Femur (tissue), 1 donor: ENCODE measurements around the gene RRAS2.

Source experiments
- DNase-seq: peaks from one replicate; pipeline ENCODE4 v3.0.0-alpha.2; 2017

RRAS2 gene

GRCh38 chr11:14335712-14336111 is 23.3 kb downstream of the RRAS2 start:
- no peak for DNase-seq

DNA sequence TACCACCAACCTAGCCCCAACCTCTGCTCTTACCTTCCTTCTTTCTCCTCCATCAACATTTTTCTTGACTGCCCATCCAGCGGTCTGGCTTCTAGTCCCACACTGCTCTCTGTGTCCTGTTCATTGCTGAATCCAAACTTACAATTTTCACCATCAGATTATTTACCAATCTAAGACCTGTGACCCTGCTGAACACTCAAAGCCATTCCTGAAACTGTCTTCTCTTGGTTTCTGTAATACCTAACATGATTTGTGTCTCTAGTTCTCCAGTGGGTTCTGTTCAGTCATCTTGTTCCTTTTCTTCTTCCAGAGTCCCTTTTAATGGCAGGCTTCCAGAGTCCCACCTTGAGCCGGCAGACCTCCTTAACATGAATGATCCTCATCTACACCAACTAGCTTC is 24.1 kb downstream of the RRAS2 start:
- no peak for DNase-seq

- no peak for DNase-seq
Measured at GRCh38 chr11:14334192-14334591, 24.8 kb downstream of the RRAS2 start.

DNA sequence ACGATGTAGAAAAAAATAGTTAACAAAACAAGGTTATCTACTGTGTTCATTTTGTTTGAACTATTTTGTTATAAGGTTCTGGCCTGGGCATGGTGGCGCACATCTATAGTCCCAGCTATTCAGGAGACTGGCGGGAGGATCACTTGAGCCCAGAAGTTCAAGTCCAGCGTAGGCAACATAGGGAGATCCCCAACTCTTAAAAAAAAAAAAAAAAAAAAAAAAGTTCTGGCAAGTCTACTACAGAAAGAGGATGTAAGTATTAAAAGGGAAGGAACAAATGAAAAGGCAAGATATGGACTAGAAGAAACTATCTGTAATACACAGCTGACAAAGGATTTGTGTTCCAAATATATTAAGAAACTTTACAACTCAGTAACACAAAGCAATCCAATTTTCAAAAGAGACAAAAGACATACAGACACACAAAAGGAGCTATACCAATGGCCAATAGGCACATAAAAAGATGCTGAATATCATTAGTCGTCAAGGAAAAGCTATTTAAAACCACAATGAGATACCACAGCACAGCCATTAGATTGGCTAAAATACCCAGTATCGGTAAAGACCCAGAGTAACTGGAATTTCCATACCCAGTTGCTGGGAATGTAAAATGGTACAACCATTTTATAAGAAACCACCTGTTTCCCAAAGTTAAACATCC is 27.4 kb downstream of the RRAS2 start:
- DNase-seq = no peak

DNA sequence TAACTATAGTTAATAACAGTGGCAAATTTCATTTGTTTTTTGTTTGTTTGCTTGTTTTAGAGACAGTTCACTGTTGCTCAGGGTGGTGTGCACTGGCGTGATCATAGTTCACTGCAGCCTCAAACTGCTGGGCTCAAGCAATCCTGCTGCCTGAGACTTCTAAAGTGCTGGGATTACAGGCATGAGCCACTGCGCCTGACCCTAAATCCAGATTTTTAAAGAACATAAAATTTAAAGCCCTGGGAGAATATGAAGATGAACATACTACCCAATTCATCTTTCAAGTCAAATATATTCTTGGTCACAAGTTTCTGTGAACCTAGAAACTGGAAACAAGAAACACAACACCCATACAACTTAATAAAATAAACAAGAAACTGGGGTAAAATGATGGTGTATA is 28.1 kb downstream of the RRAS2 start:
- DNase-seq = no peak

- no peak for DNase-seq
Measured at GRCh38 chr11:14329702-14330101, 29.3 kb downstream of the RRAS2 start.

GRCh38 chr11:14327116-14327515 is 31.9 kb downstream of the RRAS2 start:
- no peak for DNase-seq

DNA sequence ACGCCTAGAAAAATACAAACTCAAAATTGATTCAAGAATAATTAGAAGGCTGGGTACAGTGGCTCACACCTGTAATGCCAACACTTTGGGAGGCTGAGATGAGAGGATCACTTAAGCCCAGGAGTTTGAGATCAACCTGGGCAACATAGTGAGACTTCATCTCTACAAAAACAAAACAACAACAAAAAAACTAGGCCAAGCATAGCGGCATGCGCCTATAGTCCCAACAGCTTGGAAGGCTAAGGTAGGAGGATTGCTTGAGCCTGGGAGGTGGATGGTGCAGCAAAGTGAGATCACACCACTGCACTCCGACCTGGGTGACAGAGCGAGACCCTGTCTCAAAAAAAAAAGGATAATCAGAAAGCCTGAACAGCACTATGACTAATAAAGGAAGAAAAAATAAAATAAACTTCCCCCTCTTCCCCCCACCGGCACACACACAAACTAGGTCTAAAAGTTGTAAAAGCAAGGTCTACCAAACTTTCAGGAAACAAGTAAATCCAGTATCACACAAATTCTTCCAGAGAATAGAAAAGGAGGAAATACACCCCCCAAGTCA is 35.8 kb downstream of the RRAS2 start:
- DNase-seq = no peak

GRCh38 chr11:14322510-14322909 is 36.5 kb downstream of the RRAS2 start:
- no peak for DNase-seq

GRCh38 chr11:14320020-14320419 is 39.0 kb downstream of the RRAS2 start:
- DNase-seq = no peak

- DNase-seq = no peak
Measured at GRCh38 chr11:14318581-14318981, 40.4 kb downstream of the RRAS2 start.

DNA sequence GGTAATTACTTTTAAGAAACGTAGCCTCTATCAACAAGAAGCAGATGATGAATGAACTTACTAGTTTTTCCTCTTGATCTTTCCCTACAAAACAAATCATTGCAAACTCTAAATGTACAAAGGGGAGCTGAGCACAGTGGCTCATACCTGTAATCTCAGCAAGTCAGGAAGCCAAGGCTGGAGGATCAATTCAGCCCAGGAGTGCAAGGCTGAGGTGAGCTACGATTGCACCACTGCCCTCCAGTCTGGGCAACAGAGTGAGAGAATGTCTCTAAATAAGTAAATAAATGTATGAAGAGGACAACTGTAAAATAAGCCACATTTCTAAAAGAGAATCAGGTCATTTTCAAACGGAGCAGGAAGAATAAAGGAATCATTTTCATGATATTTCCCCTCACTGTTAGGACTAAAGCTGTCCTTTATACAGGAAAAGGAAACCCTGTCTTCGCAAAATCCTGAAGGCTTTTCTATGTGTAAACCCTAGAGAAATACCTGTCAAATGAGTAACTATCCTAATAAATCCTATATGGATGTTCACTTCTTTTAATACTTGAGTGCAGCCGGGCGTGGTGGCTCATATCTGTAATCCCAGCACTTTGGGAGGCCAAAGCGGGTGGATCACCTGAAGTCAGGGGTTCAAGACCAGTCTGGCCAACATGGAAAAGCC is 41.2 kb downstream of the RRAS2 start:
- DNase-seq = no peak

DNA sequence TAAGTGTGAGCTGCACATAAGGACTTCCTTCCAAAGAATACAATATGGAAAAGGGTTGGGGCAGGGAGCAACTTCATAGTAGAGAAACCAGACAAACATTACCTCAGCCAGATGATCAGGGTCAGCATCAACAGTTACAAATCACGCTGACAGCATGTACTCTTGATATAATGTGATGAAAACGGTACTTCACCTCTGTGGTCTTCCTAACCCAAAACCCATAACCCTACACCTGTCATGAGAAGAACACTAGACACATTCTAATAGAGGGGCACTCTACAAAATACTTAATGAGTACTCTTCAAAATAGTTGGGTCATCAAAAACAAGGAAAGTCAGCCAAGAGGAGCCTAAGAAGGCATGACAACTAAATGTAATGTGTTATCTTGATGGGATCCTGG is 43.9 kb downstream of the RRAS2 start:
- no peak for DNase-seq

DNA sequence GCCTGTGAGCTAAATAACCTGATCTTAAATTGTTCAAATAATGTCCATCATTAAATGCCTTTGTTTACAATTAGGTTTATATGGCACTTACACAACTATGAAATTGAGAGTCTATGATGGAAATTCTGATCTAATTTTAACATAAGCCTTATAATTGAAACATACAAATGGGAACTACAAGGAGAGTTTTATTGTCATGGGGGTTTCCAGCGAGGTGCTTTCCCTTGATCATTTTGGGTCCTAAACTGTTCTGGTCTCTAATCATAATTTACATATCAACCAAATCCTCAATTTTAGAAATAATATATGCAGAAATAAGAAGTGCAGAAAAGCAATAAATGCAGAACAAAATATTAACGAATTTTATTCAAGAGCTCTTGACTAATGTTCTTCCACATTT is 44.9 kb downstream of the RRAS2 start:
- DNase-seq = no peak

DNA sequence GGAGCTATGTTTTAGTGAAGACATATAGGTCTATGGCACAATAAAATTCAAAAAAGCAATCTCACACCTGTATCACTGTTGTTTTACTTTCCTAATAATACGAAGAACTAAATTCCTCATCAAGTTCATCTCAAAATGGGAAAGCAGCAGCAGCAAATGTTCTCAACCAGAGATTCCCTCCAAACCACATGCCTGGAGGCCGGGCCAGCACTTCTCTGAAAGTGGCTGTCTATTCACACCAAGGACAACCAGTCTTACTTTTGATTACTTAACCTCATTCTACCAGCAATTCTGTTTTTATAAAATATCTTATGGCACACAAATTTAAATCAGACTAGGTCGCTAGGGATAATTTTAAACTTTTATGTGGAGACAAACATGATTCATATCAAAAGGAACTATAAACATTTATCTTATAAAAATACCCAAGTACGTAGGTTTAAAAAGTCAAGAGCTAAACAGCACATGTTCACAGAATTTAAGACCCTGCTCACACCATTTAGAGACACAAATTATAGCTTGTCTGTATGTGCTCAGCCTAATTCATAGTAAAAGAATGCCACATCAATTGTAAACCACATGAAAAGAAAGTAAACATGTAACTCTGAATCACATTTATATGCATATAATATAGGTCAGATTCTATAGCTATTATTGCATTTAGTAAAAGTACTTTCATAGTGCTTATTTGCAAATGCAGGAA is 46.1 kb downstream of the RRAS2 start:
- DNase-seq = no peak

DNA sequence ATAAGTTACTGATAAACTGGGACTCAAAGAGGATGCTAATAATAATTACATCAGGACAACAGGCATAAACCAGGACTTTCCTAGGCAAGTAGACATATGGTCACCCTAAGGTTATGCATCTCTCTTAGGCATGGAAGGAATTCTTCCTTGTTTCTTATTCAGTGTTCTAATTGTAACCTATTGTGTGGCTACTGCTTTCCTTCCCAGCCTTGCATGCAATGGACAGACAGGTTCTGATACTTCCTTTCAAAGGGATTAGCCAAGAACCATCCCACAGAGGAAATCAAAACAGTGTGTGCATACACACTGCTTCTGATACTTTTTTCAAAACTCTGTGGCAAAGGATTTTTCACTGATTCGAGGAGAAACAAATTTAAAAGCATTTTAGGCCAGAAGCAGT is 48.3 kb downstream of the RRAS2 start:
- DNase-seq = no peak

- no peak for DNase-seq
Measured at GRCh38 chr11:14309425-14310192, 49.4 kb downstream of the RRAS2 start.

GRCh38 chr11:14308897-14309387 is 50.0 kb downstream of the RRAS2 start:
- no peak for DNase-seq

GRCh38 chr11:14308114-14308896 is 50.7 kb downstream of the RRAS2 start:
- DNase-seq = no peak

DNA sequence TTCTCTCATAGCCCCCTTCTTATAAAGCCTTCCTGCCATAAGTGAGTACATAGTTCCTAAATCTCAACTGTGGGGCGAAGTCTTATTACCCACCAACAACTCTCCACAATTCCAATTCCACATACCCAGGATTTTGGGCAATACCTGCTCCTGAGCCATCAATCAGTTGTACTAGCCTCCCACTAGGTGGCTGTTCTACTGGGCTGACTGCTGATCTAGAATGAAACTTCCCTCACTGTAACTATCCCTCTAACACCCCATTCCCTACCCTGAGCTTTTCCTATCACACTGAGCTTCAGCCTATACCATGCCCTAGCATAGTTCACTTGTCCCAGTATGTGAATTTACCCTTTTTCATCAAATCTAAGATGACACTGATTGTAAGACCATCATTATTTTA is 52.5 kb downstream of the RRAS2 start:
- DNase-seq = no peak

DNA sequence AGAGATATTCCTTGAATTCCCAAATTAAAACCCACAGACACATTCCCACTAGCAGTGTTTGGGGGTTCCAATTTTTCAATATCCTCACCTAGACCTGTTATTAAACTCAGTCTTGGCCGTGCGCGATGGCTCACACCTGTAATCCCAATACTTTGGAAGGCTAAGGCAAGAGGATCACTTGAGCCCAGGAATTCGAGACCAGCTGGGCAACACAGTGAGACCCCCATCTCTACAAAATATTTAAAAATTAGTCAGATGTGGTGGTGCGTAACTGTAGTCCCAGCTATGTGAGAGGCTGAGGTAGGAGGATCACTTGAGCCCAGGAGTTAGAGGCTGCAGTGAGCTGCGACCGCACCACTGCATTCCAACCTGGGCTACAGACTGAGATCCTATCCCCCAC is 53.3 kb downstream of the RRAS2 start:
- DNase-seq = no peak

- peak; percentile 29 for DNase-seq
Measured at GRCh38 chr11:14304601-14305000, 54.4 kb downstream of the RRAS2 start.
